ENCODE results near the gene BEND6.

The BEND6 gene

GRCh38 chr6:56946368-56946767 lies 8.5 kb upstream of the BEND6 start:
- Mint-ChIP-seq H3K4me1 (no peaks in the 10 kb centered on the region), H3K27me3 (ENCODE audit: low read depth, poor library complexity) (no peaks in the 10 kb centered on the region)
- DNase-seq = no peak

GRCh38 chr6:56947924-56948323 lies 7.0 kb upstream of the BEND6 start:
- no peak overlapping the region for H3K4me3 Mint-ChIP-seq
- TF ChIP-seq CTCF (IDR thresholded peaks at IDR 0.05) = no peak
- no peak for DNase-seq
- H3K9me3 Mint-ChIP-seq = no peaks in the 10 kb centered on the region
- no peak overlapping the region for H3K27ac Mint-ChIP-seq
- peaks cover 13% of the 10 kb centered on the region for H3K27me3 Mint-ChIP-seq (ENCODE audit: low read depth, poor library complexity)
- H3K4me1 Mint-ChIP-seq = no peaks in the 10 kb centered on the region
- no peaks in the 10 kb centered on the region for H3K36me3 Mint-ChIP-seq (ENCODE audit: low read depth)

More at GRCh38 chr6:56946368-56946767, 8.5 kb upstream of the BEND6 start:
- Mint-ChIP-seq H3K4me3 (no peak overlapping the region), H3K36me3 (ENCODE audit: low read depth) (peaks cover 7% of the 10 kb centered on the region), H3K27ac (no peak overlapping the region), H3K9me3 (peaks cover 11% of the 10 kb centered on the region)
- TF ChIP-seq CTCF (IDR thresholded peaks at IDR 0.05) = no peak

- DNase-seq = no peak
- TF ChIP-seq CTCF (IDR thresholded peaks at IDR 0.05) = no peak
- H3K27me3 Mint-ChIP-seq (ENCODE audit: low read depth, poor library complexity) = peaks cover 26% of the 10 kb centered on the region
- no peak overlapping the region for H3K27ac Mint-ChIP-seq
- H3K9me3 Mint-ChIP-seq = no peaks in the 10 kb centered on the region
- H3K36me3 Mint-ChIP-seq (ENCODE audit: low read depth) = no peaks in the 10 kb centered on the region
- no peak overlapping the region for H3K4me3 Mint-ChIP-seq
- H3K4me1 Mint-ChIP-seq = peaks cover 8% of the 10 kb centered on the region
These were observed 5.6 kb upstream of the BEND6 start for GRCh38 chr6:56949265-56949664.

- peaks cover 9% of the 10 kb centered on the region for H3K4me1 Mint-ChIP-seq
- no peak for DNase-seq
- H3K27me3 Mint-ChIP-seq (ENCODE audit: low read depth, poor library complexity) = peaks cover 28% of the 10 kb centered on the region
- H3K27ac Mint-ChIP-seq = no peak overlapping the region
- no peak overlapping the region for H3K4me3 Mint-ChIP-seq
- H3K36me3 Mint-ChIP-seq (ENCODE audit: low read depth) = no peaks in the 10 kb centered on the region
- TF ChIP-seq CTCF (IDR thresholded peaks at IDR 0.05) = no peak
- no peaks in the 10 kb centered on the region for H3K9me3 Mint-ChIP-seq
These were observed 4.9 kb upstream of the BEND6 start for GRCh38 chr6:56949925-56950495.

- Mint-ChIP-seq H3K4me3 (no peak overlapping the region), H3K27ac (no peak overlapping the region), H3K36me3 (ENCODE audit: low read depth) (no peaks in the 10 kb centered on the region), H3K9me3 (no peaks in the 10 kb centered on the region), H3K27me3 (ENCODE audit: low read depth, poor library complexity) (peaks cover 36% of the 10 kb centered on the region), H3K4me1 (peaks cover 17% of the 10 kb centered on the region)
- DNase-seq = no peak
- TF ChIP-seq CTCF (IDR thresholded peaks at IDR 0.05) = no peak
These were observed 3.7 kb upstream of the BEND6 start for GRCh38 chr6:56951049-56951831.

Measured in nephron progenitor cell (in vitro differentiated cells).